ENCODE results near the gene GUCY1A1.

- TF ChIP-seq POLR2A (IDR thresholded peaks at IDR 0.05; ENCODE audit: low read length) (no peak), GATA1 (IDR thresholded peaks at IDR 0.05; ENCODE audit: low read depth, low read length) (no peak)
Measured at GRCh38 chr4:155711556-155711955, 44.9 kb downstream of the GUCY1A1 start.
